Panc1 (cell line): Measurements from ENCODE around the gene SRPRA. TPM values are rescaled to one million over a fixed set of nuclear protein-coding genes. Genes with fewer than 3 reads are reported as not detected.

Experiments
- ATAC-seq: fragments of 200-7000 bp; cut with Tn5 transposase; 2 replicates; pipeline ENCODE4 v1.9.1; 2020; ENCODE audit warnings: mild to moderate bottlenecking, moderate library complexity
- BruUV-seq: library from RNA; stranded (reverse); fragments of 400-500 nt; replicated peaks from 2 replicates; lab custom pipeline; 2021; lab: Mats Ljungman, UMichigan
- CTCF ChIA-PET: fragments of 300-600 bp; sonication (Branson Sonifier 250); formaldehyde crosslinking; loops from one replicate; lab custom pipeline; 2022; ENCODE audit warnings: antibody characterized with exemption; lab: Charles Lee
- POLR2A ChIA-PET: fragments of 300-600 bp; sonication (Branson Sonifier 250); formaldehyde crosslinking; loops from one replicate; lab custom pipeline; 2022; ENCODE audit warnings: antibody characterized with exemption; lab: Charles Lee
- DNase-seq: peaks from one replicate; pipeline ENCODE4 v3.0.0-alpha.2; 2010; ENCODE audit warnings: low read depth, low spot score
- H3K27ac ChIP-seq: 2 replicates; pipeline ENCODE4 v1.5.1; 2011; ENCODE audit warnings: mild to moderate bottlenecking, low read length, inconsistent platforms
- H3K27me3 ChIP-seq: fragments of 200-500 bp; sonication (Bioruptor generic); 2 replicates; pipeline ENCODE4 v1.6.0; 2014; ENCODE audit warnings: low read length, inconsistent platforms; ENCODE audit not compliant: control insufficient read depth, insufficient read depth
- H3K36me3 ChIP-seq: fragments of 200-500 bp; sonication (Bioruptor generic); 2 replicates; pipeline ENCODE4 v1.5.1; 2014; ENCODE audit warnings: inconsistent platforms, mild to moderate bottlenecking, low read length, moderate library complexity; ENCODE audit not compliant: control insufficient read depth, insufficient read depth
- H3K4me1 ChIP-seq: 2 replicates; pipeline ENCODE4 v1.5.1; 2011; ENCODE audit warnings: inconsistent platforms, mild to moderate bottlenecking, low read length, moderate library complexity; ENCODE audit not compliant: control insufficient read depth, insufficient read depth
- H3K4me3 ChIP-seq, 2 experiments: 2 replicates each; pipeline ENCODE4 v1.5.1; 2011 to 2012; ENCODE audit warnings: low read depth in 2 of 2, low read length in 2 of 2, mild to moderate bottlenecking in 2 of 2, inconsistent platforms in 1 of 2, moderate library complexity in 1 of 2
- H3K9me3 ChIP-seq: fragments of 200-500 bp; sonication (Bioruptor generic); 2 replicates; pipeline ENCODE4 v1.5.1; 2014; ENCODE audit warnings: low read depth, mild to moderate bottlenecking, inconsistent platforms, low read length, moderate library complexity; ENCODE audit not compliant: control insufficient read depth, insufficient read depth
- POLR2AphosphoS5 ChIP-seq: IDR thresholded peaks from 2 replicates; pipeline ENCODE4 v1.6.1; 2012; ENCODE audit warnings: mild to moderate bottlenecking, low read depth, low read length, moderate library complexity
- REST ChIP-seq, 2 experiments: IDR thresholded peaks; 2 replicates each; pipeline ENCODE4 v1.6.1; 2011 to 2012; ENCODE audit warnings: low read depth in 2 of 2, control low read depth in 1 of 2, low read length in 1 of 2, mild to moderate bottlenecking in 1 of 2, moderate library complexity in 1 of 2; ENCODE audit not compliant: insufficient read depth in 1 of 2
- SIN3A ChIP-seq: IDR thresholded peaks from 2 replicates; pipeline ENCODE4 v1.6.1; 2012; ENCODE audit warnings: low read depth, mild to moderate bottlenecking, low read length, moderate library complexity, borderline replicate concordance; ENCODE audit not compliant: insufficient read depth
- TCF7L2 ChIP-seq: IDR thresholded peaks from 2 replicates; pipeline ENCODE4 v1.6.1; 2011; ENCODE audit warnings: mild to moderate bottlenecking, low read depth, low read length, inconsistent platforms
- in situ Hi-C: cut with HindIII; loops from 2 replicates; pipeline ENCODE4 v1.10.0; 2016; ENCODE audit warnings: low sequenced_read_pairs, low pct_unique_long_range_greater_than_20kb
- intact Hi-C: fragments of 100-400 bp; cut with micrococcal nuclease; formaldehyde crosslinking; loops from one replicate; pipeline ENCODE4 v1.10.0; 2022; ENCODE audit not compliant: unreplicated experiment
- total RNA-seq: library from RNA; stranded (reverse); gene quantifications from one replicate; pipeline ENCODE4 v1.2.1, GENCODE V29; 2021; ENCODE audit not compliant: unreplicated experiment
- TF ChIP-seq, protein P1 (sequence below): fragments of 450-650 bp; IDR thresholded peaks from 2 replicates; pipeline ENCODE4 v1.5.1; 2017; ENCODE audit warnings: mild to moderate bottlenecking

SRPRA gene
- total RNA-seq, 1 experiment from 2014 or later: 149 TPM

DNA sequence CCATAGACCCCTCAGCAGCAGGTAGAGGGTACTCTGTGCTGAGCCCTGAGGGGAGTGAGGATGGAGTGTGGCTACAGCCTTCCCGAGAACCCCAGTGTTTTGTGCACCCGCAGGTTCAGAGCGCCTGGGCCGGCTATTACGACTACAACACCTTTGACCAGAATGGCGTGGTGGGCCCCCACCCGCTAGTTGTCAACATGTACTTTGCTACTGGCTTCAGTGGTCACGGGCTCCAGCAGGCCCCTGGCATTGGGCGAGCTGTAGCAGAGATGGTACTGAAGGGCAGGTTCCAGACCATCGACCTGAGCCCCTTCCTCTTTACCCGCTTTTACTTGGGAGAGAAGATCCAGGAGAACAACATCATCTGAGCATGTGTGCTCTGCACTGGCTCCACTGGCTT lies 8.6 kb upstream of the SRPRA start:
- no TSS peak for BruUV-seq
- Histone ChIP-seq H3K4me3 (no peak overlapping the region), H3K27ac (no peak overlapping the region), H3K27me3 (no peaks in the 10 kb centered on the region), H3K9me3 (no peaks in the 10 kb centered on the region), H3K4me1 (peaks cover 4% of the 10 kb centered on the region; the same call in 1 of the 2 replicates), H3K36me3 (peaks cover 7% of the 10 kb centered on the region; the same call in 1 of the 2 replicates)
- ChIA-PET POLR2A (no interaction called here), CTCF (no interaction called here)
- in situ Hi-C loops (no loop called here), intact Hi-C loops (no loop called here)
- no peak for DNase-seq
- no peak for ATAC-seq
- TF ChIP-seq, protein P1, sequence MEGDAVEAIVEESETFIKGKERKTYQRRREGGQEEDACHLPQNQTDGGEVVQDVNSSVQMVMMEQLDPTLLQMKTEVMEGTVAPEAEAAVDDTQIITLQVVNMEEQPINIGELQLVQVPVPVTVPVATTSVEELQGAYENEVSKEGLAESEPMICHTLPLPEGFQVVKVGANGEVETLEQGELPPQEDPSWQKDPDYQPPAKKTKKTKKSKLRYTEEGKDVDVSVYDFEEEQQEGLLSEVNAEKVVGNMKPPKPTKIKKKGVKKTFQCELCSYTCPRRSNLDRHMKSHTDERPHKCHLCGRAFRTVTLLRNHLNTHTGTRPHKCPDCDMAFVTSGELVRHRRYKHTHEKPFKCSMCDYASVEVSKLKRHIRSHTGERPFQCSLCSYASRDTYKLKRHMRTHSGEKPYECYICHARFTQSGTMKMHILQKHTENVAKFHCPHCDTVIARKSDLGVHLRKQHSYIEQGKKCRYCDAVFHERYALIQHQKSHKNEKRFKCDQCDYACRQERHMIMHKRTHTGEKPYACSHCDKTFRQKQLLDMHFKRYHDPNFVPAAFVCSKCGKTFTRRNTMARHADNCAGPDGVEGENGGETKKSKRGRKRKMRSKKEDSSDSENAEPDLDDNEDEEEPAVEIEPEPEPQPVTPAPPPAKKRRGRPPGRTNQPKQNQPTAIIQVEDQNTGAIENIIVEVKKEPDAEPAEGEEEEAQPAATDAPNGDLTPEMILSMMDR: no peak
- TF ChIP-seq TCF7L2 (no peak), REST (IDR thresholded peaks at IDR 0.05; ENCODE audit: insufficient read depth in 1 of 2, low read depth in 2 of 2, low read length in 1 of 2) (no peak), POLR2AphosphoS5 (no peak), SIN3A (no peak)

GRCh38 chr11:126268361-126268707 lies 361 bp downstream of the SRPRA start:
- POLR2A ChIA-PET: no interaction called here
- intact Hi-C loops (no loop called here), in situ Hi-C loops (no loop called here)
- Histone ChIP-seq H3K4me1 (peaks cover 8% of the 10 kb centered on the region), H3K4me3 (peak overlapping the region; percentile 80 to 91), H3K27ac (peak overlapping the region; percentile 97), H3K36me3 (peaks cover 36% of the 10 kb centered on the region), H3K9me3 (no peaks in the 10 kb centered on the region), H3K27me3 (no peaks in the 10 kb centered on the region)
- CTCF ChIA-PET: interaction anchor here (0.6 kb wide), 1 partner anchor 854 kb away, joined by 4 read pairs; no protein-coding TSS in a partner anchor
- no TSS peak for BruUV-seq
- DNase-seq (no peak), ATAC-seq (peak; percentile 62)
- TF ChIP-seq POLR2AphosphoS5: no peak
- TF ChIP-seq, protein P1: no peak
- TF ChIP-seq SIN3A: no peak
- TF ChIP-seq TCF7L2: no peak
- no peak for TF ChIP-seq REST (IDR thresholded peaks at IDR 0.05; ENCODE audit: insufficient read depth in 1 of 2, low read depth in 2 of 2, low read length in 1 of 2)
